HG02610 (cell line): ENCODE data around the gene LTA.

ENCODE experiments used
- ATAC-seq: cut with Tn5 transposase; IDR thresholded peaks from one replicate; pipeline ENCODE4 v1.9.1; 2021; ENCODE audit warnings: mild to moderate bottlenecking, moderate library complexity; ENCODE audit not compliant: unreplicated experiment

Gene LTA

GRCh38 chr6:31621991-31622390 lies 49.9 kb downstream of the LTA start:
- ATAC-seq, result no peak

GRCh38 chr6:31622684-31623091 lies 50.6 kb downstream of the LTA start:
- no peak for ATAC-seq
